Measurements from ENCODE around the gene SLC4A4.

The SLC4A4 gene

GRCh38 chr4:71520308-71520707 is 181.5 kb downstream of the SLC4A4 start:
- no peaks in the 10 kb centered on the region for H3K36me3 ChIP-seq (ENCODE audit: low read length)
- H3K27ac ChIP-seq (ENCODE audit: low read depth, low read length), result no peak overlapping the region
- no peaks in the 10 kb centered on the region for H3K79me2 ChIP-seq (ENCODE audit: insufficient read depth, low read length)
- no peak overlapping the region for H3K4me3 ChIP-seq (ENCODE audit: insufficient read depth, low read length, poor library complexity, severe bottlenecking)
- no peaks in the 10 kb centered on the region for H3F3A ChIP-seq (ENCODE audit: insufficient read depth)
- H3K9me3 ChIP-seq (ENCODE audit: insufficient read depth, low read length), result no peaks in the 10 kb centered on the region
- TF ChIP-seq EZH2phosphoT487 (conservative IDR thresholded peaks at IDR 0.05; ENCODE audit: low read length), result no peak
- TF ChIP-seq CTCF (IDR thresholded peaks at IDR 0.05; ENCODE audit: insufficient read depth, low read length, poor library complexity, severe bottlenecking), result no peak
- no peaks in the 10 kb centered on the region for H3K27me3 ChIP-seq (ENCODE audit: low read length)
- no peak overlapping the region for H3K9ac ChIP-seq (ENCODE audit: low read length)
- H2AFZ ChIP-seq (ENCODE audit: low read depth, low read length, severe bottlenecking), result no peak overlapping the region
- H4K20me1 ChIP-seq (ENCODE audit: low read depth, low read length), result no peaks in the 10 kb centered on the region
- no peaks in the 10 kb centered on the region for H3K9me2 ChIP-seq (replicated peaks; ENCODE audit: insufficient read depth, low read length)
- H3K4me2 ChIP-seq (ENCODE audit: low read depth, low read length, poor library complexity, severe bottlenecking), result no peak overlapping the region

- H2AFZ ChIP-seq (ENCODE audit: low read depth, low read length, severe bottlenecking), result no peak overlapping the region
- no peaks in the 10 kb centered on the region for H3K79me2 ChIP-seq (ENCODE audit: insufficient read depth, low read length)
- no peaks in the 10 kb centered on the region for H3K27me3 ChIP-seq (ENCODE audit: low read length)
- no peaks in the 10 kb centered on the region for H3F3A ChIP-seq (ENCODE audit: insufficient read depth)
- no peaks in the 10 kb centered on the region for H3K9me3 ChIP-seq (ENCODE audit: insufficient read depth, low read length)
- no peaks in the 10 kb centered on the region for H4K20me1 ChIP-seq (ENCODE audit: low read depth, low read length)
- no peaks in the 10 kb centered on the region for H3K9me2 ChIP-seq (replicated peaks; ENCODE audit: insufficient read depth, low read length)
- H3K36me3 ChIP-seq (ENCODE audit: low read length), result no peaks in the 10 kb centered on the region
- H3K9ac ChIP-seq (ENCODE audit: low read length), result no peak overlapping the region
- H3K4me3 ChIP-seq (ENCODE audit: insufficient read depth, low read length, poor library complexity, severe bottlenecking), result no peak overlapping the region
- H3K4me2 ChIP-seq (ENCODE audit: low read depth, low read length, poor library complexity, severe bottlenecking), result no peak overlapping the region
- TF ChIP-seq CTCF (IDR thresholded peaks at IDR 0.05; ENCODE audit: insufficient read depth, low read length, poor library complexity, severe bottlenecking) (no peak), EZH2phosphoT487 (conservative IDR thresholded peaks at IDR 0.05; ENCODE audit: low read length) (no peak)
- no peak overlapping the region for H3K27ac ChIP-seq (ENCODE audit: low read depth, low read length)
Measured at GRCh38 chr4:71520850-71521249, 182.0 kb downstream of the SLC4A4 start.

- no peaks in the 10 kb centered on the region for H3K27me3 ChIP-seq (ENCODE audit: low read length)
- no peaks in the 10 kb centered on the region for H3K79me2 ChIP-seq (ENCODE audit: insufficient read depth, low read length)
- H3K4me3 ChIP-seq (ENCODE audit: insufficient read depth, low read length, poor library complexity, severe bottlenecking), result no peak overlapping the region
- H3F3A ChIP-seq (ENCODE audit: insufficient read depth), result no peaks in the 10 kb centered on the region
- no peak overlapping the region for H3K27ac ChIP-seq (ENCODE audit: low read depth, low read length)
- H3K9ac ChIP-seq (ENCODE audit: low read length), result no peak overlapping the region
- H2AFZ ChIP-seq (ENCODE audit: low read depth, low read length, severe bottlenecking), result no peak overlapping the region
- no peaks in the 10 kb centered on the region for H3K9me2 ChIP-seq (replicated peaks; ENCODE audit: insufficient read depth, low read length)
- no peak for TF ChIP-seq EZH2phosphoT487 (conservative IDR thresholded peaks at IDR 0.05; ENCODE audit: low read length)
- no peak for TF ChIP-seq CTCF (IDR thresholded peaks at IDR 0.05; ENCODE audit: insufficient read depth, low read length, poor library complexity, severe bottlenecking)
- H4K20me1 ChIP-seq (ENCODE audit: low read depth, low read length), result no peaks in the 10 kb centered on the region
- H3K4me2 ChIP-seq (ENCODE audit: low read depth, low read length, poor library complexity, severe bottlenecking), result no peak overlapping the region
- no peaks in the 10 kb centered on the region for H3K9me3 ChIP-seq (ENCODE audit: insufficient read depth, low read length)
- no peaks in the 10 kb centered on the region for H3K36me3 ChIP-seq (ENCODE audit: low read length)
Measured at GRCh38 chr4:71524756-71525155, 185.9 kb downstream of the SLC4A4 start.
